GM12891 (cell line): ENCODE measurements around the gene NASP.
"Not testable (repeated sequence)": the region's sequence is repeated elsewhere in the genome, so short reads cannot be mapped to it uniquely, and the experiment has no call there.

Source experiments
- DNase-seq: peaks from one replicate; pipeline ENCODE4 v3.0.0; 2011; ENCODE audit warnings: low spot score; ENCODE audit not compliant: insufficient read length
- FAIRE-seq: peaks from 2 replicates; lab custom pipeline; 2011; peaks lifted over from hg19 to GRCh38; lab: Jason Lieb, UNC
- PAX5 ChIP-seq: IDR thresholded peaks from 2 replicates; pipeline ENCODE4 v1.6.1; 2011; ENCODE audit warnings: low read length, moderate library complexity, mild to moderate bottlenecking; ENCODE audit not compliant: insufficient read depth, severe bottlenecking
- POLR2A ChIP-seq: IDR thresholded peaks from 2 replicates; pipeline ENCODE4 v1.6.1; 2011; ENCODE audit warnings: low read depth, low read length, control low read depth
- POLR2AphosphoS5 ChIP-seq: IDR thresholded peaks from 2 replicates; pipeline ENCODE4 v1.6.1; 2011; ENCODE audit warnings: low read depth, low read length, control low read depth
- POU2F2 ChIP-seq: IDR thresholded peaks from 2 replicates; pipeline ENCODE4 v1.6.1; 2011; ENCODE audit warnings: low read depth, mild to moderate bottlenecking, control low read depth, low read length, moderate library complexity
- SPI1 ChIP-seq: IDR thresholded peaks from 2 replicates; pipeline ENCODE4 v1.6.1; 2011; ENCODE audit warnings: low read depth, low read length, control low read depth
- TAF1 ChIP-seq: IDR thresholded peaks from 2 replicates; pipeline ENCODE4 v1.6.1; 2011; ENCODE audit warnings: low read depth, low read length, control low read depth

NASP gene

DNA sequence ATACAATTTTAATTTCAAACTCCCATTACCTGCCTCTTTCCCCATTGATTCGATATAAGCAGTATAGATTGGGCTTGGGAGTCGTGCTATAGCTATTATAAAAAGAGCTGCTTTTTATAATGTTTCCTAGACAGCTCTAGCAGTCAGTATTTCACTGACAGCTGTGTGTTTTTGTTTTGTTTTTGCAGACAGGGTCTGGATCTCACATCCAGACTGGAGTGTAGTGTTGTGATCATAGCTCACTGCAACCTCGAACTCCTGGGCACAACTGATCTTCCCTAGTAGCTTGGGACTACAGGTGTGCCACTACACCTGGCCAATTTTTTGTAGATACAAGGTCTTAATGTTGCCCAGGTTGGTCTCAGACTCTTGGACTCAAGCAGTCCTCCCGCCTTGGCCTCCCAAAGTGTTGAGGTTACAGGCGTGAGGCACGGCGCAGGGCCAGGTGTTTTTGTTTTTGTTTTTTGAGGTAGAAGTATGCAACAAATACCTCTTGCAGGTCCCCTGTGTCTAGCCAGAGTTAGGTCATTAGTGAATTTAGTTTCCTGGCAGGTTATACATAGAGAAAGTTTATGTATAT is 1.7 kb downstream of the NASP start:
- FAIRE-seq (no peak), DNase-seq (no peak)
- no peak for TF ChIP-seq TAF1
- TF ChIP-seq POLR2AphosphoS5: no peak
- TF ChIP-seq POU2F2: no peak
- no peak for TF ChIP-seq POLR2A
- no peak for TF ChIP-seq SPI1
- no peak for TF ChIP-seq PAX5

DNA sequence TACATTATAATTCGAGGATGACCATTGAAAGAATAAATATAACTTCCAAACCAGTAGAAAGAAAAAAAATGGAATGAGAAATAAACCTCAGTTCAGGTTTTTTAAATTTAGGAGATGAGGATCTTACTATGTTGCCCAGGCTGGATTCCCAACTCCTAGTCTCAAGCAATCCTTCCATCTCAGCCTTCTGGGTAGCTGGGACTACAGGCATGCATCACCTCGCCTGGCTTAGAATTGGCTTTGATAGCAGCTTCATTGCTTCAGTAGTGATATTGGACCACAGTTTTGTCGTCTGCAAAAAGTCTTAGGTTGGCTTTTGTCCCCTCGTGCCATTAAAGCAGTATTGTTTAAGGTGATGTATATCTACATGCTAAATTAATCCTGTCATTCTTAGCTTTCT is 2.9 kb downstream of the NASP start:
- FAIRE-seq (no peak), DNase-seq (no peak)
- no peak for TF ChIP-seq POLR2AphosphoS5
- no peak for TF ChIP-seq SPI1
- no peak for TF ChIP-seq PAX5
- TF ChIP-seq POLR2A: no peak
- TF ChIP-seq TAF1: no peak
- TF ChIP-seq POU2F2: no peak

DNA sequence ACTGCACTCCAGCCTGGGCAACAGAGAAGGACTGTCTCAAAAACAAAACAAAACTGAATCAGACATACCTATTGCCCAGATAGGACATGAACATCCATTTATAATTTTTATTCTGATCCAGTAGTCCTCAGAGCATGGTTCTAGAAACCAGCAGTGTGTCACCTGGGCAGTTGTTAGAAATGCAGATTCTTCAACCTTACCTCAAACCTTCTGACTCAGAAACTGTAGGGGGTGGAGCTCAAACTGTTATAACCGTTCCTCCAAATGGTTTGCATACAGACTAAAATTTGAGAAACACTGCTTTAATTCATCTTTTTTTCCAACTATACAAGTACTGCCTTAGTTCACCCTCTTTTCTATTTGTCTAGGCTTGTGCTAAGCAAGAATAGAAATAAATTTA is 6.0 kb downstream of the NASP start:
- FAIRE-seq: no peak
- TF ChIP-seq SPI1: no peak
- TF ChIP-seq TAF1: no peak
- TF ChIP-seq POLR2A: no peak
- no peak for TF ChIP-seq POLR2AphosphoS5
- TF ChIP-seq PAX5: no peak
- no peak for TF ChIP-seq POU2F2
- DNase-seq: no peak

DNA sequence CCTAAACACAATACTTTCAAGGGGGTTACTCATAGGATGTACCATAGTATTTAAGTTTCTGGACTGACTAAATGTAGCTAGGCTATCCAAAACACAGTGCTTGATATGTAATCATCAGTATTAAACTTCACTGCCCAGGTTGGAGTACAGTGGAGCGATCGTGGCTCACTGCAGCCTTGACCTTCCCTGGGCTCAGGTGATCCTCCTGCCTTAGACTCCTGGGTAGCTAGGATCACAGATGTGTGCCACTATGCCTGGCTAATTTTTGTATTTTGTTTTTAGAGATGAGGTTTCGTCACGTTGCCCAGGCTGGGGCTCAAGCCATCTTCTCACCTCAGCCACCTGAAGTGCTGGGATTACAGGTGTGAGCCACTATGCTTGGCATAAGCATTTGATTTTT is 10.6 kb downstream of the NASP start:
- FAIRE-seq: peak; percentile 33
- no peak for TF ChIP-seq POU2F2
- TF ChIP-seq PAX5: no peak
- TF ChIP-seq TAF1: no peak

DNA sequence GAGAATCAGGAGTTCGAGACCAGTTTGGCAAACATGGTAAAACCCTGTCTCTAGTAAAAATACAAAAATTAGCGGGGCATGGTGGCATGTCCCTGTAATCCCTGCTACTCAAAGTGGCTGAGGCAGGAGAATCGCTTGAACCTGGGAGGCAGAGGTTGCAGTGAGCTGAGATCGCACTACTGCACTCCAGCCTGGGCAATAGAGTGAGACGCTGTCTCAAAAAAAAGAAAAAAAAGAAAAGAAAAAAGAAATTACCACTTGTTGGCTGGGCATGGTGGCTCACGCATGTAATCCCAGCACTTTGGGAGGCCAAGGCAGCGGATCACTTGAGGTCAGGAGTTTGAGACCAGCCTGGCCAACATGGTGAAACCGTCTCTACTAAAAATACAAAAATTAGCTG is 12.9 kb downstream of the NASP start:
- FAIRE-seq, DNase-seq: not testable (repeated sequence)

More for the DNA sequence above, 10.6 kb downstream of the NASP start:
- DNase-seq: no peak

DNA sequence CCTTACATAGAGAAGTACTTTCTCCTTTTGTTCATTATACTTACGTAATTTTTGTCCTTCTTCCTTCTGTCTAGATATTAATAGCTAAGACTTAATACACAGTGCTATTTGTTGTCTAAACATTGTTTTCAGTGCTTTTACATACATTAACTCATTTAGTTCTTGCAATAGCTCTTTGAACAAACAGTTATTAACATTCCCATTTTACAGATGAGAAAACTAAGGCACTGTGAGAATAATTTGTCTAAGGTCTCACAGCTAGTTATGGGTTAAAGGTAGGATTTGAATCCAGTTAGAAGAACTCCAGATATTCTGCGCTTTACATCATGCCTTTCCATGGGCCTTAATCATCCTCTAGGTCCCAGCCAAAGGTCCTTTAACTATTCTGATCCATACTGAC is 20.4 kb downstream of the NASP start:
- DNase-seq (no peak), FAIRE-seq (peak; percentile 20)
- TF ChIP-seq POU2F2: no peak
- no peak for TF ChIP-seq TAF1
- TF ChIP-seq POLR2A: no peak
- TF ChIP-seq POLR2AphosphoS5: no peak
- TF ChIP-seq PAX5: no peak
- TF ChIP-seq SPI1: no peak

DNA sequence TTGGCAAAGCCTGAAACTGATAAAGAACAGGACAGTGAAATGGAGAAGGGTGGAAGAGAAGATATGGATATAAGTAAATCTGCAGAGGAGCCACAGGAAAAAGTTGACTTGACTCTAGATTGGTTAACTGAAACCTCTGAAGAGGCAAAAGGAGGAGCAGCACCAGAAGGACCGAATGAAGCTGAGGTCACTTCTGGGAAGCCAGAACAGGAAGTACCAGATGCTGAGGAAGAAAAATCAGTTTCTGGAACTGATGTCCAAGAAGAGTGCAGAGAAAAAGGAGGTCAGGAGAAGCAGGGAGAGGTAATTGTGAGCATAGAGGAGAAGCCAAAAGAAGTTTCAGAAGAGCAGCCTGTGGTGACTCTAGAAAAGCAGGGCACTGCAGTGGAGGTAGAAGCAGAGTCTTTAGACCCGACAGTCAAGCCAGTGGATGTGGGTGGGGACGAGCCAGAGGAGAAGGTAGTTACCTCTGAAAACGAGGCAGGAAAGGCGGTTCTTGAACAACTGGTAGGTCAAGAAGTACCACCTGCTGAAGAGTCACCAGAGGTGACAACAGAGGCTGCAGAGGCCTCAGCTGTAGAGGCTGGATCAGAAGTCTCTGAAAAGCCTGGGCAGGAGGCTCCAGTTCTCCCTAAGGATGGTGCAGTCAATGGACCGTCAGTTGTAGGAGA is 23.7 kb downstream of the NASP start:
- DNase-seq (no peak), FAIRE-seq (peak; percentile 57)
- no peak for TF ChIP-seq SPI1
- 0 out of 2 replicates have a peak, but pooled peaks have one; percentile 21 for TF ChIP-seq POLR2AphosphoS5

DNA sequence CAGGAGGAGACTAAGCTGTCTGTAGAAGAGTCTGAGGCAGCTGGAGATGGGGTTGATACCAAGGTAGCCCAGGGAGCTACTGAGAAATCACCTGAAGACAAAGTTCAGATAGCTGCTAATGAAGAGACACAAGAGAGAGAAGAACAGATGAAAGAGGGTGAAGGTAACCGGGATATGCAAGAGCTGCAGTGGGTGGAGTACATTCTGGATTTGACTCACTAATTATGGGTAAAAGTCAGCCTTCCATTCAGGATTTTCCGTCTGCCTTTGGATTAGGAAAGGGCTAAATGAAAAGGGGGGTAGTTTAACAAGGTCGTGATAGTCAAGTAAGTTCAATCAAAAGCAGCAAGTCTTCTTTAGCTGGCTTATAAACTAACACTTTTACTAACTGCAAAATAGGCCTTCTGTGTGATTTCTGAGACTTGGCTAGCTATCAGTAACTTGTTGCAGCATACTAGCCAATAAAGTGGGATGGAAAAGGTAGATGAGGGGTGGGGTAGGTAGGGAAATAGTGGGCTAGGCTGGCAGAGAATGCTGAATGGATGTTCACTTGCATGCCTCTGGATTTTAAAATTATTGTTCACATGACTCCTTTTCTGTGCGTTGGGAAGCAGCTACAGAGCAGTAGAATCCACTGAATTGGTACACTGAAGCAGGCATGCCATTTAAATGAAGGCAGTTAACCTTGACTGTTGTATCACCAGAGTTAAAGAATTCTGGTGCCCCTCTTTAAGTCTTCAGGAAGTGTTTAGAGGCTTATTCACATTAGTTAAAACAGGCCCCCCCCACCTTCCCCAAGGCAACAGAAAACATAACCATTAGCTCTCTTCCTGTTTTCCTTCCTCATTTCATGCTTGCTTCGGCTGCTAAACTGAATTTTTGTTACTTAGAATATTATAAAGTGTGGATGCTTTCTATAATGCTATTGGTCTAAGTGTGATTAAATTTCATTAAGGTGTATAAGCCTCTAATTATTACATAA is 24.6 kb downstream of the NASP start:
- FAIRE-seq (peak; percentile 47), DNase-seq (no peak)
- TF ChIP-seq SPI1 (peak; percentile 48; the same call in 1 of the 2 replicates), POLR2A (no peak)

DNA sequence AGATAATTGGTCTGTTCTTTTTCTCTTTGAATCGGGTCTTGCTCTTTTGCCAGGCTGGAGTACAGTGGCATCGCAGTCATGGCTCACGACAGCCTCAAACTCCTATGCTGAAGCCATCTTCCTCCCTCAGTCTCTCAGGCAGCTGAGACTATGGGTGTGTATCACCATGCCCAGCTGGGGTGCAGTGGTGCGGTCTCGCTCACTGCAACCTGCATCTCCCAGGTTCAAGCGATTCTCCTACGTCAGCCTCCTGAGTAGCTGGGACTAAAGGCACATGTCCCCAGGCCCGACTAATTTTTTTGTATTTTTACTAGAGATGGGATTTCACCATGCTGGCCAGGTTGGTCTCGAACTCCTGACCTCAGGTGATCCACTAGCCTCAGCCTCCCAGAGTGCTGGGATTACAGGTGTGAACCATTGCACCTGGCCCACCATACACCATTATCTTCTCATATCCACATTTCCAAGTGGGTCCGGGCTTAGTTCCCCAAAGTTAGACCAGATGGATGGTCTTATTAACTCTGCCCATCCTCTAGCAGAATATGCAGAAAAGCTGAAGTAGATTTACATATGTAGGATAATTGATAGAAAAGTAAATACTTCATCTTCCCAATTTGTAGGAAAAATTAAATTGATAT is 26.9 kb downstream of the NASP start:
- FAIRE-seq: no peak

More for the DNA sequence above, 26.9 kb downstream of the NASP start:
- no peak for DNase-seq
- TF ChIP-seq POLR2A: peak; percentile 52; the same call in 1 of the 2 replicates
- no peak for TF ChIP-seq PAX5
- TF ChIP-seq POLR2AphosphoS5: peak; percentile 75
- no peak for TF ChIP-seq SPI1
- TF ChIP-seq TAF1: no peak
- no peak for TF ChIP-seq POU2F2
